Measurements from ENCODE around the gene DMRTB1.

Gene DMRTB1

DNA sequence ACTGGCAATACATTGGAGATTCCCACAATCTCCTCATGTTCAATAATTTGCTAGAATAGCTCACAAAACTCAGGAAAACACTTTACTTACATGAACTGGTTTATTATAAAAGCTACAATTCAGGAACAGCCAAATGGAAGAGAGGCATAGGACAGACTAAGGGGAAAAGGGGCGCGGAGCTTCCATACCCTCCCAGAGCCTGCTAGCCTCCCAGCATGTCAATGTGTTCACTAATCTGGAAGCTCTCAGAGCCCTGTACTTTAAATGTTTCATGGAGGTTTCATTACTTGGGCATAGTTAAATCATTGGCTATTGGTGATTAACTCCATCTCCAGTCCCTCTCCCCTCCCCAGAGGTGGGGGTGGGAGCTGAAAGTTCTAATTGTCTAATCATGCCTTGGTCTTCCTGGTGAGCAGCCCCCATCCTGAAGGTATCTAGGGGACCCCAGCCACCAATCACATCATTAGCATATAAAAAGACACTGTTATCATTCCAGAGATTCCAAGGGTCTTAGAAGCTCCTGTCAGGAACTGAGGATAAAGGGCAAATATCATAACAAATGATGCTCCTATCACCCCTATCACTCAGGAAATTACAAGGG lies 10.9 kb upstream of the DMRTB1 start (continued):
- TF ChIP-seq ZNF558 (tag by site-specific recombination; IDR thresholded peaks at IDR 0.05), result no peak
- TF ChIP-seq ZNF747 (tag by site-specific recombination; IDR thresholded peaks at IDR 0.05), result no peak
- no peak for TF ChIP-seq ZNF157 (tag by site-specific recombination; IDR thresholded peaks at IDR 0.05)
- TF ChIP-seq, protein P1, sequence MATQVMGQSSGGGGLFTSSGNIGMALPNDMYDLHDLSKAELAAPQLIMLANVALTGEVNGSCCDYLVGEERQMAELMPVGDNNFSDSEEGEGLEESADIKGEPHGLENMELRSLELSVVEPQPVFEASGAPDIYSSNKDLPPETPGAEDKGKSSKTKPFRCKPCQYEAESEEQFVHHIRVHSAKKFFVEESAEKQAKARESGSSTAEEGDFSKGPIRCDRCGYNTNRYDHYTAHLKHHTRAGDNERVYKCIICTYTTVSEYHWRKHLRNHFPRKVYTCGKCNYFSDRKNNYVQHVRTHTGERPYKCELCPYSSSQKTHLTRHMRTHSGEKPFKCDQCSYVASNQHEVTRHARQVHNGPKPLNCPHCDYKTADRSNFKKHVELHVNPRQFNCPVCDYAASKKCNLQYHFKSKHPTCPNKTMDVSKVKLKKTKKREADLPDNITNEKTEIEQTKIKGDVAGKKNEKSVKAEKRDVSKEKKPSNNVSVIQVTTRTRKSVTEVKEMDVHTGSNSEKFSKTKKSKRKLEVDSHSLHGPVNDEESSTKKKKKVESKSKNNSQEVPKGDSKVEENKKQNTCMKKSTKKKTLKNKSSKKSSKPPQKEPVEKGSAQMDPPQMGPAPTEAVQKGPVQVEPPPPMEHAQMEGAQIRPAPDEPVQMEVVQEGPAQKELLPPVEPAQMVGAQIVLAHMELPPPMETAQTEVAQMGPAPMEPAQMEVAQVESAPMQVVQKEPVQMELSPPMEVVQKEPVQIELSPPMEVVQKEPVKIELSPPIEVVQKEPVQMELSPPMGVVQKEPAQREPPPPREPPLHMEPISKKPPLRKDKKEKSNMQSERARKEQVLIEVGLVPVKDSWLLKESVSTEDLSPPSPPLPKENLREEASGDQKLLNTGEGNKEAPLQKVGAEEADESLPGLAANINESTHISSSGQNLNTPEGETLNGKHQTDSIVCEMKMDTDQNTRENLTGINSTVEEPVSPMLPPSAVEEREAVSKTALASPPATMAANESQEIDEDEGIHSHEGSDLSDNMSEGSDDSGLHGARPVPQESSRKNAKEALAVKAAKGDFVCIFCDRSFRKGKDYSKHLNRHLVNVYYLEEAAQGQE (tag by site-specific recombination; IDR thresholded peaks at IDR 0.05), result no peak
- TF ChIP-seq ZEB2 (tag by site-specific recombination; IDR thresholded peaks at IDR 0.05), result no peak
- no peak for TF ChIP-seq ZNF214 (tag by site-specific recombination; IDR thresholded peaks at IDR 0.05; ENCODE audit: borderline replicate concordance)

DNA sequence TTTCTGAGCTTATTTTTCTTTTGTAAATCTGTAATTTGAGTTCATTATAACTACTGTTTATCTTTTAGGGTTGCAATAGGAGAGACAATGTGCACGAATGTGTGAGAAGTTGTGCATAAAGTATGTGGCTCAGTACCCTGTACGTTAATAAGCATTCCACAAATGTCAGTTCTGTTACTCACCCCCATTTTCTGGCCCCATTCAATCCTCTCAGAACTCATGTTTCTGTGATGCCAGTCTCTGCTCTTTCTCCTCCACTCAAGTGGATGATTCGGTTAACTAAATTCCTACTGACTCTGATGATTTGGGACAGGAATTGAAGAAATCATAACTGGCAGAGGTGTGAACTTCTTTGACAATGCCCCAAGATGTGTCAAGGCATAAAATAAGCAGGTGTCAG lies 10.2 kb upstream of the DMRTB1 start:
- no peak overlapping the region for H3K27ac ChIP-seq (ENCODE audit: extremely low read depth, low read depth, low read length)
- POLR2A ChIA-PET, result no interaction called here
- no peak overlapping the region for H3K4me3 ChIP-seq (ENCODE audit: low read depth, low read length)
- H3K36me3 ChIP-seq (ENCODE audit: control insufficient read depth in 2 of 2, insufficient read depth in 1 of 2, low read length in 2 of 2), result no peaks in the 10 kb centered on the region
- no peaks in the 10 kb centered on the region for H3K9me3 ChIP-seq (ENCODE audit: control insufficient read depth, insufficient read depth, low read depth, low read length)
- TF ChIP-seq ZNF530 (tag by site-specific recombination; IDR thresholded peaks at IDR 0.05; ENCODE audit: low read depth) (no peak), ELK4 (IDR thresholded peaks at IDR 0.05; ENCODE audit: borderline replicate concordance, low read depth, low read length) (no peak), ZNF394 (tag by site-specific recombination; IDR thresholded peaks at IDR 0.05; ENCODE audit: borderline replicate concordance) (no peak), ZNF324 (tag by site-specific recombination; IDR thresholded peaks at IDR 0.05) (no peak), ZNF248 (tag by site-specific recombination; IDR thresholded peaks at IDR 0.05) (no peak), ZXDB (tag by site-specific recombination; IDR thresholded peaks at IDR 0.05) (no peak), ZNF140 (tag by site-specific recombination; IDR thresholded peaks at IDR 0.05) (no peak), RBAK (tag by site-specific recombination; IDR thresholded peaks at IDR 0.05) (no peak), PRDM10 (tag by site-specific recombination; IDR thresholded peaks at IDR 0.05) (no peak), ZNF148 (tag by site-specific recombination; IDR thresholded peaks at IDR 0.05; ENCODE audit: borderline replicate concordance) (no peak), ZNF133 (tag by site-specific recombination; IDR thresholded peaks at IDR 0.05) (no peak), ZNF585B (tag by site-specific recombination; IDR thresholded peaks at IDR 0.05) (no peak), ZFP37 (tag by site-specific recombination; IDR thresholded peaks at IDR 0.05) (no peak), KLF8 (tag by site-specific recombination; IDR thresholded peaks at IDR 0.05) (no peak), ZNF23 (tag by site-specific recombination; IDR thresholded peaks at IDR 0.05; ENCODE audit: borderline replicate concordance) (no peak)
- TF ChIP-seq, protein P2, sequence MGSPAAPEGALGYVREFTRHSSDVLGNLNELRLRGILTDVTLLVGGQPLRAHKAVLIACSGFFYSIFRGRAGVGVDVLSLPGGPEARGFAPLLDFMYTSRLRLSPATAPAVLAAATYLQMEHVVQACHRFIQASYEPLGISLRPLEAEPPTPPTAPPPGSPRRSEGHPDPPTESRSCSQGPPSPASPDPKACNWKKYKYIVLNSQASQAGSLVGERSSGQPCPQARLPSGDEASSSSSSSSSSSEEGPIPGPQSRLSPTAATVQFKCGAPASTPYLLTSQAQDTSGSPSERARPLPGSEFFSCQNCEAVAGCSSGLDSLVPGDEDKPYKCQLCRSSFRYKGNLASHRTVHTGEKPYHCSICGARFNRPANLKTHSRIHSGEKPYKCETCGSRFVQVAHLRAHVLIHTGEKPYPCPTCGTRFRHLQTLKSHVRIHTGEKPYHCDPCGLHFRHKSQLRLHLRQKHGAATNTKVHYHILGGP (tag by site-specific recombination; IDR thresholded peaks at IDR 0.05), result no peak
- 0 out of 2 replicates have a peak, but pooled peaks cover 3% of the 10 kb centered on the region for H3K4me1 ChIP-seq (ENCODE audit: control insufficient read depth, insufficient read depth, low read length)
- CTCF ChIA-PET, result interaction anchor here (0.6 to 2.7 kb wide), 9 partner anchors 10 to 745 kb away, joined by 3 to 12 read pairs (median 4); no protein-coding TSS in a partner anchor
